GM12801 (cell line): ENCODE data around the gene LTBP2.

Source experiments
- TF ChIP-seq, protein P1 (sequence below): IDR thresholded peaks from one replicate; pipeline ENCODE4 v1.5.1; 2011; ENCODE audit warnings: control low read depth; ENCODE audit not compliant: insufficient read length; ENCODE audit errors: extremely low read depth

The LTBP2 gene

DNA sequence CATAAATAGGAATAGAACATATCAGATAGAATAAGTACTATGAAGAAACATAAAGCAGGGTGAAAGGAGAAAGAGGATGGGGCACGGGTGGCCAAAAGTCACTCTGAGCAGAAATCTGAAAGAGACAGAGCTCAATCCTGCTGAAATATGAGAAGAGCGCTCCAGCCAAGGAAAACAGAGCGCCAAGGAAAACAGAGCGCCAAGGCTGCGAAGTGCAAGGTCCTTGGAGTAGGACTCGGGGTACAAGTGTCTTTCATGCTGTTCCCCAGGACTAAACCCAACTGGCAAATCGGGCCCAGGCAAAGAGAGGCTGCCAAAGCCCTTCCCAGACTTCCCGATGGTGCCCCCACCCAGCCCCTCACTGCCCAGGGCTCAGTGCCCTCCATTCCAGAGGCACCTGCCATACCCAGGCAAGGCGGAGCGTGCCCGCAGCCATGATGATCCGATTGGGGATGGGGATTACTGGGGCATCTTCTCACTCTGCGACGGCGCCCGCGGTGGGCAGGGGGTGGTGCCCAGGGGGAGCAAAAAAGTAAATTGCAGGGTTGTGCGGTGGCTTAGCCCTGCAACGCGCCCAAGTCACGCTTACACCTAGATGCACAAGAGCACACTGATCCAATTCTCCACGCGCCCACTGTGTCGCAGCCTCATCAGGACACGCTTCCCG, 1.7 kb downstream of the LTBP2 start:
- TF ChIP-seq, protein P1, sequence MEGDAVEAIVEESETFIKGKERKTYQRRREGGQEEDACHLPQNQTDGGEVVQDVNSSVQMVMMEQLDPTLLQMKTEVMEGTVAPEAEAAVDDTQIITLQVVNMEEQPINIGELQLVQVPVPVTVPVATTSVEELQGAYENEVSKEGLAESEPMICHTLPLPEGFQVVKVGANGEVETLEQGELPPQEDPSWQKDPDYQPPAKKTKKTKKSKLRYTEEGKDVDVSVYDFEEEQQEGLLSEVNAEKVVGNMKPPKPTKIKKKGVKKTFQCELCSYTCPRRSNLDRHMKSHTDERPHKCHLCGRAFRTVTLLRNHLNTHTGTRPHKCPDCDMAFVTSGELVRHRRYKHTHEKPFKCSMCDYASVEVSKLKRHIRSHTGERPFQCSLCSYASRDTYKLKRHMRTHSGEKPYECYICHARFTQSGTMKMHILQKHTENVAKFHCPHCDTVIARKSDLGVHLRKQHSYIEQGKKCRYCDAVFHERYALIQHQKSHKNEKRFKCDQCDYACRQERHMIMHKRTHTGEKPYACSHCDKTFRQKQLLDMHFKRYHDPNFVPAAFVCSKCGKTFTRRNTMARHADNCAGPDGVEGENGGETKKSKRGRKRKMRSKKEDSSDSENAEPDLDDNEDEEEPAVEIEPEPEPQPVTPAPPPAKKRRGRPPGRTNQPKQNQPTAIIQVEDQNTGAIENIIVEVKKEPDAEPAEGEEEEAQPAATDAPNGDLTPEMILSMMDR, result no peak

DNA sequence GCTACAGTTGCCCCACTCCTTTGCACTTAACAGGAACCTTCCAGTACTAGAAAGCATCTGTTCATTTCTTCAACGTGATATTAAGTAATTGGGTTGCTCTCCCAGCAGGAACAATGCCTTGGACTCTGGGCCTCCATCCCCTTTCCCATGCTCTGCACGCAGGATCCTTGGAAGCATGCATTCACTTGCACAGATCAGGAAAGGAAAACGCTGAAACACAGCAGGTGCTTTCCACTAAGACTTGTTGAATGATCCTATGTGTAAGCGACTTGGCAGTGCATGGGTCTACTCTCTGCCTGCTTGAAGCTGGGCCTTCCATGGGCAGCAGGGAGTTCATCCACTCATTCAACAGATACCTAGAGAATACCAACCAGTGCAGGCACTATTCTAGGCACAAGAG, 2.3 kb downstream of the LTBP2 start:
- TF ChIP-seq, protein P1, result no peak

DNA sequence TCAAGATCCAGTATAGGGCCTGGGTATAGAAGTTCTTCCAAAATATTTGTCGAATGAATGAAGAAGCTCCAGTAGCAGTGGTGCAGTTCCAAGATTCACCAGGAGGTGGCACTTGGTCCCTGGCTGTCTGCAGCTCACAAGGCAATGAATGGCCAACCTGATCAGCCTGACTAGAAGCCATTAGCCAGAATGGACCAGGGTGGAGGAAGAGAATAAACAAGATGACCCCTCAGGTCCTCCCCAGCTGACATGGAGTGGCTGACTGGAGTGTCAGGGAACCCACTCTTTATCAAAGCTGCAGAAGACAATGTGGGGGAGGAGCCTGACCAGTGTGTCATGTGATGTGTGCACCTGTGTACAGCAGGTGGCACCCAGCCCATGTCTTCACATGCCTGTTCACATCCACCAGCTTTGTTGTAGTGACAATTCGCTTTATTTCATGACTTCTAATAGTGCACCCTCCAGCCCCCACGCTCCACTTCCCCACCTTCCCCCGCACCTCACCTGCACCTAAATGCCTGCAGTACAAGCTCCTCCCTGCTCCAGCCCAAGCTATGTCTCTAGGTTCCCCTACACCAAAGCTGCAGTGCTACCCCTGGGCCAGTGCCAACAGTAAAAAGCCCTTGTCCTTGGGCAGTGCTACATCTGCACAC, 3.0 kb downstream of the LTBP2 start:
- TF ChIP-seq, protein P1, result peak; percentile 94

DNA sequence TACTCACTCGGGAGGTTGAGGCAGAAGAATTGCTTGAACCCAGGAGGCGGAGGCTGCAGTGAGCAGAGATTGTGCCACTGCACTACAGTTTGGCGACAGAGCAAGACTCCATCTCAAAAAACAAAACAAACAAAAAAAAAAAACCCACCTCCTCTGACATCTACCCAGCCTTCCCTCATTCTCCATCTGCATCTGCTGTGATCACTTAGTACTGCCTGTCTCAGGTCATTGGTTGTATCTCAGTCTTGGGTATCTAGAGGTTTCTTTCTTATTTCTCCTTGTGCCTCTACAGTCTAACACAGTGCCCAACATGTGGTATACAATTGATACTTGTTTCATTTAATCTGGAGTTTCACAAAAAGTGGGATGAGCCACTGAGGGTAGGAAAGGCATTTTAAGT, 5.3 kb downstream of the LTBP2 start:
- TF ChIP-seq, protein P1, result no peak

DNA sequence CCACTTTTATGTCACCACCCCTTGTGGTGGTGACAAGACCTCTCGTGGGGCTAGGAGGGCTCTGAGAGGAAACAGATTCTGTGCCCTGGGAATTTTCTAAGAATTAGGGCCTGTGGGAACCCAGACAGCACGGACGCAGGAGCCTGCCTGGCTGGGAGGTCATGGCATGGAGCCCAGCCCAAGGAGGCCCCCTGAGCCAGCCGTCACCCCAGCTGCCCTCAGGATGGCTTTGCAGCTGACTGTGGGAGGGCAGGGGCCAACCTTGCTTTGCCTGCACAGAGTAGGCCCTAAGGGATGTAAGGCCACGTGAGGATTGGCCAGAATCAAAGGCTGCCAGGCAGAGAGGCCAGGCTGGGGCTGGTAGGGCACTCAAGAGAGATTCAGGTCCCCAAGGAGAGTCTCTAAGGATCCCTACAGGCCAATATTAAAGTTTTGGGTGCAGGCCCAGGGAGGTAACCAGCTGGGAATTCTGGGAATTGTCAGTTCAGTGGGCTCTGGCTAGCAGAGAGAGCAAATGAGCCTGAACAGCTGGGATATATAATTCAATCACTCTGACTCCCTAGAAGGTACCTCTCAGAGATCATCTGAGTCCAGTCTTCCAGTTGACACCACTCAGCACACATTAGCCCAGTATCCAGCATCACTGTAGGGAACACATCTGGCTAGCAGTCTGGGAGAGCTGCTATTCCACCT, 6.4 kb downstream of the LTBP2 start:
- TF ChIP-seq, protein P1, result no peak

DNA sequence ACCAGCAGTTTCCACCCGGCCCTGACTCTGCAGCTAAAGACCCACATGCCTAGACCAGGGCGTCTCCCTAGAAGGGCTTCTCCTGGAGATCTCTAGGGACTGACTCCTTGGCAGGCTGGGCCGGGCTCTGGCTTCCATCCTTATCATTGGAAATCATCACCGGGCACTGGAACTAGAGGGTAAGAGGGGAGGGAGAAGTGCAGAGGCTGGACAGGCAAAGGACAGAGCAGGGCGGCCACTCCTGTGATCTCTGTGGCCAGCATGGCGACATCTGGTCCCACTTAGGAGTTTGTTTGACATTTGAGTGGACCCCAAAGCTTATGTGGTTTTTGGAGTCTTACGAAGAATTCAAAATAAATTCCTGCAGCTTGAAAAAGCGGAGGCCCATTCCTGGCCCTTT, 7.1 kb downstream of the LTBP2 start:
- TF ChIP-seq, protein P1, result no peak

DNA sequence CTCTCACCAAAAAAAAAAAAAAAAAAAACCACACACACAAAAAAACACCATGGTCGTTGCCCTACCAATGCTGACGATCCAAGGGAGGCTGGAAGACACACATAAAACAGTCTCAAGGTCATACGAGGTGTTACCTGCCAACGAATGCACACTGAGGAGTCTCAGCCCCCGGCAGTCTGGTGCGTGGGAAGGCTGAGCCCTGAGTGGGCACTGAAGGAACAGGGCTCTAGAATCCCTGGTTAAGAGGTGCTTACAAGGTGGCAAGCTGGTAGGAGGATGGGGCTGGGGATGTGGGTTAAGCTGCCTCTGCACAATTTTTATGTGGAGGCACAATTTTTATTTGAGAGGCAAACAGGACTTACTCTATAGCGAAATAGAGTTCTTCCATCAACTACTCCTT, 7.9 kb downstream of the LTBP2 start:
- TF ChIP-seq, protein P1, result no peak
